WI38 (cell line): ENCODE results near the gene LAMA5.

Experiments
- H3K4me3 ChIP-seq: 2 replicates; pipeline ENCODE4 v1.5.1; 2011; ENCODE audit warnings: low read depth, mild to moderate bottlenecking, control low read depth, low read length
- TF ChIP-seq, protein P1 (sequence below): IDR thresholded peaks from 2 replicates; pipeline ENCODE4 v1.5.1; 2012; ENCODE audit warnings: low read depth, mild to moderate bottlenecking, control low read depth, low read length

LAMA5 gene

DNA sequence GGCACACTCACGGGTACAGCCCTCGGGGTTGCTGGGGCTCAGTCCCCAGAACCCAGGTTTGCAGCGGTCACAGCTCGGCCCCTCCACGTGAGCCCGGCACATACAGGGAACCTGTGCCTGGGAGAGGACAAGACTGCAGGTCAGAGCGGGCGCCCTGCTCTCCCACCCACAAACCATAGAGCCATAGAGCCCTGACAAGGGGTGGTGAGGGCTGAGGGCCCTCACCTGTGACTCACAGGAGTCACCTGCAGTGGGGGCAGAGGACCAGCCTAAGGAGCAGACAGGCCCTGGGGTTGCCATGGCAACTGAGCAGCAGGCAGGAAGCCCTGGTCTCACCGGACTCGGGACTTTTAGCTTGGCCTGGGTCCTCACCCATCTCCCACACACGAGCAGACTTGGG, 30.8 kb downstream of the LAMA5 start:
- TF ChIP-seq, protein P1, sequence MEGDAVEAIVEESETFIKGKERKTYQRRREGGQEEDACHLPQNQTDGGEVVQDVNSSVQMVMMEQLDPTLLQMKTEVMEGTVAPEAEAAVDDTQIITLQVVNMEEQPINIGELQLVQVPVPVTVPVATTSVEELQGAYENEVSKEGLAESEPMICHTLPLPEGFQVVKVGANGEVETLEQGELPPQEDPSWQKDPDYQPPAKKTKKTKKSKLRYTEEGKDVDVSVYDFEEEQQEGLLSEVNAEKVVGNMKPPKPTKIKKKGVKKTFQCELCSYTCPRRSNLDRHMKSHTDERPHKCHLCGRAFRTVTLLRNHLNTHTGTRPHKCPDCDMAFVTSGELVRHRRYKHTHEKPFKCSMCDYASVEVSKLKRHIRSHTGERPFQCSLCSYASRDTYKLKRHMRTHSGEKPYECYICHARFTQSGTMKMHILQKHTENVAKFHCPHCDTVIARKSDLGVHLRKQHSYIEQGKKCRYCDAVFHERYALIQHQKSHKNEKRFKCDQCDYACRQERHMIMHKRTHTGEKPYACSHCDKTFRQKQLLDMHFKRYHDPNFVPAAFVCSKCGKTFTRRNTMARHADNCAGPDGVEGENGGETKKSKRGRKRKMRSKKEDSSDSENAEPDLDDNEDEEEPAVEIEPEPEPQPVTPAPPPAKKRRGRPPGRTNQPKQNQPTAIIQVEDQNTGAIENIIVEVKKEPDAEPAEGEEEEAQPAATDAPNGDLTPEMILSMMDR = no peak
- H3K4me3 ChIP-seq = no peak overlapping the region

DNA sequence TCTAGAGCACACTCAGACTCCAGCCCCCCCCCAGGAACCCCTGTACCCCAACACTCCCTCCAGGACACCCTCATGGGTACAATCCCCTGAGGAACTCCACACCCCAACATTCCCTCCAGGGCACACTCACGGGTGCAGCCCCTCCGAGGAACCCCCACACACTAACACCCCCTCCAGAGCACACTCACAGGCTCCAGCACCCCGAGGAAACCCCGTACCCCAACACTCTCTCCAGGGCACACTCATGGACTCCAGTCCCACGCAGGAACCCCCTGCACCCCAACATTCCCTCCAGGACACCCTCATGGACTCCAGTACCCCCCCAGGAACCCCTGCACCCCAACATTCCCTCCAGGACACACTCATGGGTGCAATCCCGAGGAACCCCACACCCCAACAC, 31.6 kb downstream of the LAMA5 start:
- TF ChIP-seq, protein P1 = no peak
- no peak overlapping the region for H3K4me3 ChIP-seq

DNA sequence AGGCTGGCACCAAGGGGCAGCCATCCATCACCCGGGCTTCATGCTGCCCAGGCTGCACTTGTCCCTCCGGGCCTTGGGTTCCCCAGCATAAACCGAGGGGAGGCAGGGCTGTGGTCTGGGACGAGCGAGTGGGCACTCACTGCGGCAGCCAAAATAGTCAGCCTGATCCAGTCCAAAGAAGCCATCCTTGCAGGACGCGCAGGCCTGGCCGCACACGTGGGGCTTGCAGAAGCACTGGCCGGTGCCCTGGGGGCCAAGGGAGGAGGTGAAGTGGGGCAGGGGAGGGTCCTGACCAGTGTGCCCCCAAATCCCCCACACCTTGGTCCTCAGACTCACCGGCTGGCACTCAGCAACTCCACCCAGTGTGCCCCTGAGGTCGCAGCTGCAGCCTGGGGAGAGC, 32.2 kb downstream of the LAMA5 start:
- TF ChIP-seq, protein P1 = no peak
- H3K4me3 ChIP-seq = no peak overlapping the region

DNA sequence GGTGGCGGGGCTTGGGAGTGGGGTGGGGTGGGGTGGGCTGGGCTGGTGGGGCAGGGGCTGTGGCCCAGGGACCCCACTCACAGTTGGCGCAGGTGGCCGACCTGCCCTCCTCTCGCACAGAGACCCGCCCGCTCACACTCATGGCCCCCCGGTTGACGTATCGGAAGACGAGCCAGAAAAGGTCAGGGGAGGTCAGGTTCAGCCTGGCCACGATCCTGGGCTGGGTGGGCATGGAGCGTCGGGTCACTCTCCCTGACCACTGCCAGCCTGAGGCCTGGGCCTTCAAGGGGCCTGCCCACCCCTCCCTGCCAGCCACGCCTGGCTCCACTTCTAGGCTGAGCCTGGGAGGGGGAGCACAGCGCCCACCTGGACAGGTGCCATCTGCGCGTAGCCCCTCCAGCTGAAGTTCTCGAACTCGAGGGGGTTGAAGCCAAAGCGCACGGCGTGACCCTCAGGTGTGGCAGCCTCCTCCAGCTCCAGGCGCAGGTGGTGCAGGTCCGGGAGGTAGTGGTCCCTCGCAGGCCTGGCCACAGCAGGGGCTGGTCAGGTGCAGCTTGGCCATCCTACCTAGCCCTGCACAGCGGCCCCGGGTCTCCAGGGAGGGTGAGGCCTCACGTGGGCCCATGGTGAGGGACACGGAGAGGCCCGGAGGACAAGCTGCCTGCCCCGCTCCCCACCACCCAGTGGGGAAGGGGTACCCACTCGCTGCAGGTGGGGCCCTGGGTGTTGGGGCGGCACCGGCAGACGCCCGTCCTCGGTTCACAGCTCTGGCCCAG, 33.1 kb downstream of the LAMA5 start:
- TF ChIP-seq, protein P1 = no peak
- H3K4me3 ChIP-seq = no peak overlapping the region

DNA sequence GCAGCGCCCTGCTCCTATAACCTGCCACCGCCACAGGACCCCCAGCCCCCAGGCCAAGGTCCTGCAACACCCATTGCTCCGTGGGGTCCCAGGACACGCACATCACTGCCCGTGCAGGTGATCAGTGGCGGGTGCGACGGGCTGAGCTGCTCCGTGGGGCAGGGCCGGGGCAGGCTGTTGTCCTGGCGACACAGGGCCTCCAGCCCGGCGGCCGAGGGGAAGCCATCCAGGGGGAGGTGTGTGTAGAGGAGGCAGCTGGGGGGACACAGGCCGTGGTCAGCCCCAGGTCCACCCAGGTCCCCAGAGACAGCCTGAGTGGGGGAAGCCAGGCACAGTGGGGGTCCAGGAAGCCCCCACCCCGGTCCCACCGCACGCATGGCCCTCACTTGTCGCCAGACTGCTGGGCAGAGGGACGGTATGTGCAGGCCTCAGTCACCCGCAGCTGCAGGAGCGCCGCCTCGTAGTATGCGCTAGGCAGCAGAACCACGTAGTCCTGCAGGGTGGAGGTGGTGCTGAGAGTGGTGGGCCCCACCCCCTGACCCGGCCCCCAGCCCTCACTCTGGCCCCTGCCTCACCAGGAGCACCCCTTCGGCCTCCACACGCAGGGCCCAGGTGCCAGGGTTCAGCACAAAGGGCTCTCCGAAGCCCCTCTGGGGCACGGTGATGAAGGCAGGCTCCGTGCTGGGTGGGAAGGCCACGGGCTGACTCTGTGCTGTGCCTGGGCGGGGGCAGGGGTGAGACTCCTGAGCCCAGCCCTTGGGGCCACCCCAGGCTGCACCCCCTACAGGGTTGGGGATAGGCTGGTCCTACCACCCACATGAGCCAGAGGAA, 33.9 kb downstream of the LAMA5 start:
- TF ChIP-seq, protein P1 = no peak
- no peak overlapping the region for H3K4me3 ChIP-seq

DNA sequence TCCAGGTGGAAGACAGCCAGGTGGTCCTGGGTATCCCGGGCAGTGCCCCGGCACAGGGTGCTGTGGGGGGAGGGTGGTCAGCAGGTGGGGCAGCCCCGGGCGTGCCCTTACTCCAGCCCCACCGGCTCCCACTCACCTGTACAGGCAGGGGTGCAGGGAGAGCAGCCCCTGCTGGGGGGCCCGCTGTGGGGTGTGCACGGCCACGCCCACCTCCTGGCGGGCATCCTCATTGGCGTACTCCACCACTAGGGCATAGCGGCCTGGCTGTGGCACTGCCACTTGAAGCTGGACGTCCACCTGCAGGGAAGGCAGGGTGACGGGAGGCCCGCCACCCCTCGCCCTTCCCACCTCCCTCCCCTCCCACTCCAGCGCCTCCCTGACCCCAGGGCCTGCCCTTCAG, 34.7 kb downstream of the LAMA5 start:
- TF ChIP-seq, protein P1 = no peak
- no peak overlapping the region for H3K4me3 ChIP-seq

DNA sequence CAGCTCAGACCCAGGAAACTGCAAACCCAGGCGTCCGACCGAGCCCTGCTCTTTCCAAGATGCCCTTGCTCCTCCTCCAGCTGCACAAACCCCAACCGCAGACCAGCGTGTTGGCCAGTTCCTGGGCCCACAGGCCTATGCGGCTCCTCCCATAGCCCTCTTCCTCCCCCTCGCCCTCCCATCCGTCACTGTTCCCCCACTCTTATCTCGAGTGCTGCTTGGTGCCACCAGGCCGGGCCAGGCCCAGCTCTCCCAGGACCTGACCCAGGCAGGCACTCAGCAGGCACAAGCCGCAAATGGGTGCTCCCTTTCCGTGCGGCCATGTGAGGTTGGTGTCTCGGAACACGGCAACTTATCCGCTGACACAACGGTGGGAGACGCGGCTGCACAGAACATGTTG, 35.8 kb downstream of the LAMA5 start:
- no peak overlapping the region for H3K4me3 ChIP-seq
- TF ChIP-seq, protein P1 = no peak
